HepG2 (cell line): ENCODE measurements around the gene ARL8A. TPM values are rescaled to one million over a fixed set of nuclear protein-coding genes. Genes with fewer than 3 reads are reported as not detected.

ENCODE experiments used
- ATAC-seq: fragments of 200-7000 bp; cut with Tn5 transposase; 3 replicates; pipeline ENCODE4 v1.9.1; 2020; ENCODE audit warnings: mild to moderate bottlenecking, moderate library complexity
- BruUV-seq: library from RNA; stranded (reverse); fragments of 400-500 nt; replicated peaks from 2 replicates; lab custom pipeline; 2021; lab: Mats Ljungman, UMichigan
- CTCF ChIA-PET: fragments of 300-600 bp; formaldehyde crosslinking; extraction: SDS; loops from one replicate; lab custom pipeline; 2021; ENCODE audit warnings: low total read pairs, inconsistent platforms, low intra/inter-chr PET ratio; lab: Yijun Ruan, JAX
- POLR2A ChIA-PET: fragments of 350-600 bp; sonication (Branson Sonifier 250); formaldehyde crosslinking; loops from one replicate; lab custom pipeline; 2020; ENCODE audit warnings: antibody characterized with exemption, inconsistent platforms; lab: Yijun Ruan, JAX
- DNase-seq: peaks from one replicate; pipeline ENCODE4 v3.0.0-alpha.2; 2015; ENCODE audit warnings: low spot score
- FAIRE-seq: peaks from 3 replicates; lab custom pipeline; 2011; peaks lifted over from hg19 to GRCh38; lab: Jason Lieb, UNC
- H2AFZ ChIP-seq: one replicate; pipeline ENCODE4 v1.6.1; 2011; ENCODE audit warnings: low read length, inconsistent platforms
- H3K27ac ChIP-seq: fragments of 300-600 bp; 3 replicates; pipeline ENCODE4 v1.8.0; 2011; ENCODE audit warnings: mixed run types, mild to moderate bottlenecking, mixed read lengths, low read length, inconsistent platforms; ENCODE audit not compliant: insufficient read depth; ENCODE audit errors: extremely low read length
- H3K27me3 ChIP-seq, 2 experiments: fragments of 200-600 bp in 1 of 2; 2 replicates in 1 of 2; 3 replicates in 1 of 2; pipeline versions ENCODE4 v1.6.0 to v1.8.0; 2011; ENCODE audit warnings: low read length in 2 of 2, mild to moderate bottlenecking in 2 of 2, moderate library complexity in 2 of 2, inconsistent platforms in 1 of 2; ENCODE audit not compliant: insufficient read depth in 2 of 2, control insufficient read depth in 1 of 2
- H3K36me3 ChIP-seq, 2 experiments: fragments of 200-600 bp in 1 of 2; replicated peaks in 1 of 2; 2 replicates in 1 of 2; 3 replicates in 1 of 2; pipeline versions ENCODE4 v1.5.1 to v1.8.0; 2011; ENCODE audit warnings: low read length in 2 of 2, inconsistent platforms in 1 of 2; ENCODE audit not compliant: insufficient read depth in 2 of 2, control insufficient read depth in 1 of 2
- H3K4me1 ChIP-seq: 2 replicates; pipeline ENCODE4 v1.5.1; 2012; ENCODE audit warnings: low read length, inconsistent platforms; ENCODE audit not compliant: insufficient read depth
- H3K4me2 ChIP-seq: 2 replicates; pipeline ENCODE4 v1.6.0; 2011; ENCODE audit warnings: low read depth, low read length, inconsistent platforms
- H3K4me3 ChIP-seq, 3 experiments: fragments of 200-600 bp in 1 of 3; sonication (generic), shearing (Covaris generic) in 1 of 3; replicated peaks in 1 of 3; 2 replicates each; pipeline ENCODE4 v1.5.1; 2011 to 2016; ENCODE audit warnings: low read length in 3 of 3, inconsistent platforms in 2 of 3, low read depth in 2 of 3, mild to moderate bottlenecking in 2 of 3, control low read depth in 1 of 3, mixed read lengths in 1 of 3; ENCODE audit not compliant: insufficient read depth in 1 of 3
- H3K79me2 ChIP-seq: one replicate; pipeline ENCODE4 v1.6.1; 2011; ENCODE audit warnings: low read length, inconsistent platforms; ENCODE audit not compliant: insufficient read depth
- H3K9ac ChIP-seq: 2 replicates; pipeline ENCODE4 v1.6.0; 2011; ENCODE audit warnings: mild to moderate bottlenecking, low read depth, low read length, inconsistent platforms; ENCODE audit not compliant: insufficient read depth
- H3K9me3 ChIP-seq: 2 replicates; pipeline ENCODE4 v1.5.1; 2012; ENCODE audit warnings: mild to moderate bottlenecking, low read length
- H4K20me1 ChIP-seq: 2 replicates; pipeline ENCODE4 v1.6.0; 2011; ENCODE audit warnings: inconsistent platforms, mild to moderate bottlenecking, low read length, moderate library complexity; ENCODE audit not compliant: insufficient read depth
- FOXK1 ChIP-seq: sonication (generic); formaldehyde crosslinking; IDR thresholded peaks from 2 replicates; pipeline ENCODE4 v1.4.0; 2020; ENCODE audit warnings: low read depth, missing genetic modification reagents, borderline replicate concordance
- HMGXB4 ChIP-seq, 2 experiments: sonication (generic) in 1 of 2; formaldehyde crosslinking in 1 of 2; IDR thresholded peaks; 2 replicates each; pipeline versions ENCODE4 v1.4.0 to v1.6.1; 2018 to 2020; ENCODE audit warnings: missing genetic modification reagents in 2 of 2, borderline replicate concordance in 1 of 2, low read depth in 1 of 2, mild to moderate bottlenecking in 1 of 2, missing biosample characterization in 1 of 2
- MATR3 ChIP-seq: sonication (generic); formaldehyde crosslinking; IDR thresholded peaks from 2 replicates; pipeline ENCODE4 v1.4.0; 2020; ENCODE audit warnings: missing genetic modification reagents
- NR2F6 ChIP-seq, 2 experiments: IDR thresholded peaks; 2 replicates each; pipeline ENCODE4 v1.6.1; 2016; ENCODE audit warnings: antibody characterized with exemption in 1 of 2, mild to moderate bottlenecking in 1 of 2
- RARA ChIP-seq: IDR thresholded peaks from 2 replicates; pipeline ENCODE4 v1.6.1; 2016; ENCODE audit warnings: missing genetic modification reagents, missing compliant biosample characterization
- STAG1 ChIP-seq: sonication (generic); formaldehyde crosslinking; IDR thresholded peaks from 2 replicates; pipeline ENCODE4 v1.4.0; 2020; ENCODE audit warnings: missing genetic modification reagents
- XRCC5 ChIP-seq: fragments of 200-400 bp; formaldehyde crosslinking; optimal IDR thresholded peaks from 2 replicates; pipeline ENCODE3; 2017; ENCODE audit warnings: mild to moderate bottlenecking, low read length
- ZFX ChIP-seq: sonication (generic); formaldehyde crosslinking; IDR thresholded peaks from 2 replicates; pipeline ENCODE4 v1.4.0; 2020; ENCODE audit warnings: mild to moderate bottlenecking, low read depth, missing genetic modification reagents, moderate library complexity
- ZNF383 ChIP-seq: sonication (generic); formaldehyde crosslinking; IDR thresholded peaks from 2 replicates; pipeline ENCODE4 v1.4.0; 2020; ENCODE audit warnings: missing genetic modification reagents, mild to moderate bottlenecking, borderline replicate concordance
- ZNF564 ChIP-seq: sonication (generic); formaldehyde crosslinking; IDR thresholded peaks from 2 replicates; pipeline ENCODE4 v1.8.1; 2023; ENCODE audit warnings: mild to moderate bottlenecking, missing genetic modification reagents
- ZNF7 ChIP-seq: IDR thresholded peaks from 2 replicates; pipeline ENCODE4 v1.6.1; 2016; ENCODE audit warnings: missing biosample characterization, missing genetic modification reagents
- WGBS: methylation state at CpG from one replicate; pipeline ENCODE4 v1.1.6; 2017; ENCODE audit warnings: low lambda C conversion rate; 5-methylcytosine and 5-hydroxymethylcytosine counted together
- in situ Hi-C: cut with HindIII; loops from 2 replicates; pipeline ENCODE4 v1.10.0; 2017; ENCODE audit warnings: low pct_unique_long_range_greater_than_20kb; ENCODE audit not compliant: extremely low pct_ligation_motif_present
- intact Hi-C: fragments of 100-400 bp; cut with micrococcal nuclease; formaldehyde crosslinking; loops from one replicate; pipeline ENCODE4 v1.10.0; 2022; ENCODE audit not compliant: unreplicated experiment
- polyA plus RNA-seq, 8 experiments: library from polyadenylated mRNA; depleted of rRNA in 3 of 8; stranded (reverse) in 7 of 8; unstranded in 1 of 8; fragments of >200 nt; fragmentation: Illumina TruSeq in 4 of 8; extraction: Trizol in 4 of 8; gene quantifications; 2 replicates each; pipeline versions ENCODE4 v1.2.1 to v1.2.3, GENCODE V29; 2011 to 2016; ENCODE audit warnings: low read depth in 4 of 8, missing spikeins in 1 of 8, mixed read lengths in 1 of 8; ENCODE audit not compliant: insufficient read depth in 1 of 8
- total RNA-seq, 5 experiments: library from RNA; depleted of rRNA; stranded (reverse); fragments of >200 nt; fragmentation: Illumina TruSeq; extraction: Trizol; gene quantifications; 2 replicates each; pipeline ENCODE4 v1.2.3, GENCODE V29; 2016; ENCODE audit warnings: low read depth in 1 of 5
- TF ChIP-seq, protein P1 (sequence below): sonication (generic); formaldehyde crosslinking; IDR thresholded peaks from 2 replicates; pipeline ENCODE4 v1.5.0; 2020; ENCODE audit warnings: mild to moderate bottlenecking, missing genetic modification reagents, moderate library complexity

Gene ARL8A
- total and polyA plus RNA-seq, 2 of the 13 experiments (the other 11 are each of a cell fraction or from before 2014, with no cell fraction given): 2.7 to 23.4 TPM

DNA sequence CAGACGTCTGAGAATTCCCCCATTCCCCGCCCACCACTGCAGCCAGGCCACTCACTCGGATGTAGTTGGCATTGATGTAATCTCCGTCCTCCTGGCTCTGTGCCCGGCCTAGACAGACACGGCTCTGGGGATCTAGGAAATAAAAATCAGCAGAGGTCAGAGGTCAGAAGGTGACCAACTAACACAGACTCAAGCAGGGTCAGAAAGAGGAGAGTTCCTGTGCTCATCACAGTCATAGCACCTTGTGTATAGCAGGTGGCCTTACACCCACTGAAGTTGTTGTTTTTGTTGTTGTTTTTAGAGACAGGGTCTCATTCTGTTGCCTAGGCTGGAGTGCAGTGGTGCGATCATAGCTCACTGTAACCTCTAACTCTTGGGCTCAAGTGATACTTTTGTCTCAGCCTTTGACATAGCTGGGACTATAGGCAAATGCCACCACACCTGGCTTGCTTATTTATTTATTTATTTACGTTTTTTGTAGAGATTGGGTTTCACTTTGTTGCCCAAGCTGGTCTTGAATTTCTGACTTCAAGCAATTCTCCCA is 11.0 kb upstream of the ARL8A start:
- Histone ChIP-seq H2AFZ (no peak overlapping the region), H3K36me3 (no peaks in the 10 kb centered on the region), H3K4me3 (no peak overlapping the region), H3K27me3 (peaks cover 4 to 43% of the 10 kb centered on the region in 2 experiments; a peak in 3 of 5 replicates), H3K79me2 (no peaks in the 10 kb centered on the region), H3K4me1 (peaks cover 12% of the 10 kb centered on the region), H3K27ac (no peak overlapping the region), H3K9me3 (no peaks in the 10 kb centered on the region), H3K9ac (no peak overlapping the region), H3K4me2 (no peak overlapping the region), H4K20me1 (no peaks in the 10 kb centered on the region)
- DNase-seq (no peak), ATAC-seq (peak; percentile 10; the same call in 1 of the 3 replicates), FAIRE-seq (no peak)
- 13% methylated on average over 8 of the region's 8 CpGs for WGBS
- intact Hi-C loops: no loop called here
- in situ Hi-C loops: no loop called here
- no TSS peak for BruUV-seq
- CTCF ChIA-PET: no interaction called here
- POLR2A ChIA-PET: no interaction called here
- TF ChIP-seq FOXK1 (CRISPR knock-in tag) (peak; percentile 16; the same call in 1 of the 2 replicates), ZNF7 (no peak), RARA (0 out of 2 replicates have a peak, but pooled peaks have one; percentile 26), NR2F6 (IDR thresholded peaks at IDR 0.05) (no peak; the same call in 1 of the 2 replicates), NR2F6 (CRISPR knock-in tag; IDR thresholded peaks at IDR 0.05) (peak; percentile 12; the same call in 1 of the 2 replicates)

DNA sequence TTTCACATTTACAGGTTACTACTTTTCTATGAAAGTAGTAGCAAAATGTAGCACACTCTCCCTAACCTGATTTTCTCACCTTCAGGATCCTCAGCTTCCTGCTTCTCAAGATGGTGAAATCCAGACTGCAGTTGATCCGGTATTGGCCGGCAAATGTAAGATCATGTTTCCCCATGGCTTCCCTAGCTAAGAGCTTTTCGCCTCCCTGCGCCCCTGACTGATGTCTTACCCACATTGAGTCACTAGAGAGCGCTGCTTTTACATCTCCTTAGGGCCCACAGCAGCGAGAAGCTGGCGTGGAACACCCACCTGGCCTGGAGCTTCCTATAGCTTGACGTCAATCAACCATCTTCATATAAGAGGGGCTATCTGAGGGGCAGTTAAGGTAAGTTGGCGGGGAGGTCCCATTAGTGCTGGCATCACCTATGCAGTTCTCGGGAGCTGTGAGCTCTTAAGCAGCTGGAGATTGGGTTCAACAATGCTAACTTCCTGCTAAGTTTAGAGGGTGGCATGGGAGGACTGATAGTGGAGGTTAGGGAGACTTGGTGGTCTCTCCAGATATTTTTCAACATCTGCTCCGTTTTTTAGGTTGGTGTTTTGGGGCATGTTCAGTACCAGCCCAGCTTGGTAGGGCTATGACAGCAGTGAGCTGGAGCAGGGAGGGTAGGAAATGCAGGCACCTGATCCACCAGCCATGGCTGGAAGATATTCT is 10.4 kb upstream of the ARL8A start:
- Histone ChIP-seq H3K79me2 (no peaks in the 10 kb centered on the region), H3K9ac (no peak overlapping the region), H3K4me3 (no peak overlapping the region), H3K4me2 (no peak overlapping the region), H3K4me1 (peaks cover 12% of the 10 kb centered on the region), H3K36me3 (no peaks in the 10 kb centered on the region), H4K20me1 (no peaks in the 10 kb centered on the region), H3K27me3 (peaks cover 4 to 44% of the 10 kb centered on the region in 2 experiments; a peak in 3 of 5 replicates), H2AFZ (no peak overlapping the region), H3K9me3 (no peaks in the 10 kb centered on the region), H3K27ac (no peak overlapping the region)
- ChIA-PET POLR2A (no interaction called here), CTCF (no interaction called here)
- FAIRE-seq (peak; percentile 59), ATAC-seq (peak; percentile 77), DNase-seq (peak; percentile 30)
- in situ Hi-C loops (no loop called here), intact Hi-C loops (no loop called here)
- no TSS peak for BruUV-seq
- WGBS: 11% methylated on average over 10 of the region's 11 CpGs
- TF ChIP-seq, protein P1, sequence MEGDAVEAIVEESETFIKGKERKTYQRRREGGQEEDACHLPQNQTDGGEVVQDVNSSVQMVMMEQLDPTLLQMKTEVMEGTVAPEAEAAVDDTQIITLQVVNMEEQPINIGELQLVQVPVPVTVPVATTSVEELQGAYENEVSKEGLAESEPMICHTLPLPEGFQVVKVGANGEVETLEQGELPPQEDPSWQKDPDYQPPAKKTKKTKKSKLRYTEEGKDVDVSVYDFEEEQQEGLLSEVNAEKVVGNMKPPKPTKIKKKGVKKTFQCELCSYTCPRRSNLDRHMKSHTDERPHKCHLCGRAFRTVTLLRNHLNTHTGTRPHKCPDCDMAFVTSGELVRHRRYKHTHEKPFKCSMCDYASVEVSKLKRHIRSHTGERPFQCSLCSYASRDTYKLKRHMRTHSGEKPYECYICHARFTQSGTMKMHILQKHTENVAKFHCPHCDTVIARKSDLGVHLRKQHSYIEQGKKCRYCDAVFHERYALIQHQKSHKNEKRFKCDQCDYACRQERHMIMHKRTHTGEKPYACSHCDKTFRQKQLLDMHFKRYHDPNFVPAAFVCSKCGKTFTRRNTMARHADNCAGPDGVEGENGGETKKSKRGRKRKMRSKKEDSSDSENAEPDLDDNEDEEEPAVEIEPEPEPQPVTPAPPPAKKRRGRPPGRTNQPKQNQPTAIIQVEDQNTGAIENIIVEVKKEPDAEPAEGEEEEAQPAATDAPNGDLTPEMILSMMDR: peak; percentile 70
- TF ChIP-seq HMGXB4 (CRISPR knock-in tag; IDR thresholded peaks at IDR 0.05; ENCODE audit: borderline replicate concordance in 1 of 2, low read depth in 1 of 2): 0 out of 4 replicates have a peak, but pooled peaks of 1 of the 2 experiments have one; percentile 26
- no peak for TF ChIP-seq ZNF383 (CRISPR knock-in tag)
- TF ChIP-seq MATR3 (CRISPR knock-in tag): no peak
- TF ChIP-seq ZFX: peak; percentile 38; the same call in 1 of the 2 replicates
- TF ChIP-seq ZNF564: no peak
- TF ChIP-seq STAG1 (CRISPR knock-in tag): peak; percentile 33
- peak; percentile 40 for TF ChIP-seq XRCC5
